HEK293 (cell line): ENCODE measurements around the gene GRIN2A.

Experiments
- CTCF ChIA-PET: fragments of 350-600 bp; formaldehyde crosslinking; extraction: SDS; loops from one replicate; lab custom pipeline; 2021; ENCODE audit warnings: antibody characterized with exemption; lab: Yijun Ruan, JAX
- POLR2A ChIA-PET: fragments of 300-600 bp; formaldehyde crosslinking; extraction: SDS; loops from one replicate; lab custom pipeline; 2020; ENCODE audit warnings: antibody characterized with exemption, inconsistent platforms; lab: Yijun Ruan, JAX
- H3K27ac ChIP-seq: fragments of 200-500 bp; sonication (Bioruptor generic); 2 replicates; pipeline ENCODE4 v1.5.1; 2014; ENCODE audit warnings: low read depth, low read length, control low read depth, inconsistent platforms; ENCODE audit errors: extremely low read depth
- H3K36me3 ChIP-seq, 2 experiments: fragments of 200-500 bp in 1 of 2; sonication (Bioruptor generic) in 1 of 2; 1 replicate in 1 of 2; 2 replicates in 1 of 2; pipeline ENCODE4 v1.5.1; 2014 to 2017; ENCODE audit warnings: inconsistent platforms in 2 of 2, low read length in 2 of 2; ENCODE audit not compliant: control insufficient read depth in 2 of 2, insufficient read depth in 1 of 2
- H3K4me1 ChIP-seq: fragments of 200-500 bp; sonication (Bioruptor generic); 2 replicates; pipeline ENCODE4 v1.5.1; 2014; ENCODE audit warnings: mild to moderate bottlenecking, low read length, inconsistent platforms; ENCODE audit not compliant: control insufficient read depth, insufficient read depth
- H3K4me3 ChIP-seq: 2 replicates; pipeline ENCODE4 v1.5.1; 2011; ENCODE audit warnings: low read depth, mild to moderate bottlenecking, control low read depth, low read length, moderate library complexity
- H3K9me3 ChIP-seq: fragments of 200-500 bp; sonication (Bioruptor generic); 2 replicates; pipeline ENCODE4 v1.5.1; 2014; ENCODE audit warnings: low read depth, low read length, inconsistent platforms; ENCODE audit not compliant: control insufficient read depth, insufficient read depth
- GFI1B ChIP-seq: fragments of 450-650 bp; formaldehyde crosslinking; IDR thresholded peaks from 2 replicates; pipeline ENCODE4 v1.5.1; 2016; ENCODE audit warnings: missing biosample characterization, missing genetic modification characterization
- GLI2 ChIP-seq: fragments of 450-650 bp; formaldehyde crosslinking; IDR thresholded peaks from 2 replicates; pipeline ENCODE4; 2017; ENCODE audit warnings: missing biosample characterization, missing genetic modification characterization, low read depth, borderline replicate concordance
- HOXC10 ChIP-seq: sonication (generic); formaldehyde crosslinking; IDR thresholded peaks from 2 replicates; pipeline ENCODE4 v1.8.1; 2023; ENCODE audit warnings: mild to moderate bottlenecking, missing genetic modification reagents
- KLF10 ChIP-seq: fragments of 450-650 bp; IDR thresholded peaks from 2 replicates; pipeline ENCODE4 v1.5.1; 2018; ENCODE audit warnings: missing biosample characterization, mild to moderate bottlenecking, missing genetic modification characterization
- MZF1 ChIP-seq: fragments of 450-650 bp; formaldehyde crosslinking; IDR thresholded peaks from 2 replicates; pipeline ENCODE4 v1.5.1; 2017; ENCODE audit warnings: missing biosample characterization, missing genetic modification characterization, borderline replicate concordance
- SP3 ChIP-seq: fragments of 450-650 bp; formaldehyde crosslinking; IDR thresholded peaks from 2 replicates; pipeline ENCODE4 v1.5.1; 2016; ENCODE audit warnings: missing biosample characterization, missing genetic modification characterization
- TRIM28 ChIP-seq: IDR thresholded peaks from 2 replicates; pipeline ENCODE4 v1.6.1; 2011; ENCODE audit warnings: low read length, control low read depth, borderline replicate concordance
- ZNF132 ChIP-seq: fragments of 450-650 bp; formaldehyde crosslinking; IDR thresholded peaks from 2 replicates; pipeline ENCODE4 v1.5.1; 2017; ENCODE audit warnings: missing biosample characterization, missing genetic modification characterization, borderline replicate concordance
- ZNF16 ChIP-seq: fragments of 450-650 bp; formaldehyde crosslinking; IDR thresholded peaks from 2 replicates; pipeline ENCODE4 v1.5.1; 2016; ENCODE audit warnings: low read depth, missing biosample characterization, missing genetic modification characterization
- ZNF24 ChIP-seq: fragments of 450-650 bp; formaldehyde crosslinking; IDR thresholded peaks from 2 replicates; pipeline ENCODE4 v1.5.1; 2016; ENCODE audit warnings: missing biosample characterization, missing genetic modification characterization
- ZNF292 ChIP-seq: fragments of 450-650 bp; formaldehyde crosslinking; IDR thresholded peaks from 2 replicates; pipeline ENCODE4 v1.5.1; 2016; ENCODE audit warnings: low read depth, missing biosample characterization, missing genetic modification characterization, borderline replicate concordance
- ZNF416 ChIP-seq: fragments of 450-650 bp; formaldehyde crosslinking; IDR thresholded peaks from 2 replicates; pipeline ENCODE4 v1.5.1; 2016; ENCODE audit warnings: missing biosample characterization, missing genetic modification characterization
- ZNF426 ChIP-seq: fragments of 450-650 bp; formaldehyde crosslinking; IDR thresholded peaks from 2 replicates; pipeline ENCODE4 v1.5.1; 2017; ENCODE audit warnings: missing biosample characterization, missing genetic modification characterization, mild to moderate bottlenecking, inconsistent platforms, moderate library complexity
- ZNF48 ChIP-seq: fragments of 450-650 bp; formaldehyde crosslinking; IDR thresholded peaks from 2 replicates; pipeline ENCODE4 v1.5.1; 2016; ENCODE audit warnings: missing biosample characterization, missing genetic modification characterization
- ZNF561 ChIP-seq: fragments of 450-650 bp; IDR thresholded peaks from 2 replicates; pipeline ENCODE4 v1.5.1; 2018; ENCODE audit warnings: missing biosample characterization, missing genetic modification characterization, borderline replicate concordance
- ZNF621 ChIP-seq: fragments of 450-650 bp; formaldehyde crosslinking; IDR thresholded peaks from 2 replicates; pipeline ENCODE4 v1.5.1; 2017; ENCODE audit warnings: missing biosample characterization, missing genetic modification characterization
- ZNF629 ChIP-seq: fragments of 450-650 bp; formaldehyde crosslinking; IDR thresholded peaks from 2 replicates; pipeline ENCODE4 v1.5.1; 2017; ENCODE audit warnings: missing biosample characterization, missing genetic modification characterization
- ZNF701 ChIP-seq: fragments of 450-650 bp; formaldehyde crosslinking; IDR thresholded peaks from 2 replicates; pipeline ENCODE4 v1.5.1; 2016; ENCODE audit warnings: missing biosample characterization, missing genetic modification characterization
- ZNF768 ChIP-seq: fragments of 450-650 bp; formaldehyde crosslinking; IDR thresholded peaks from 2 replicates; pipeline ENCODE4 v1.5.1; 2018; ENCODE audit warnings: missing biosample characterization, mild to moderate bottlenecking, missing genetic modification characterization
- TF ChIP-seq, protein P1 (sequence below): fragments of 450-650 bp; formaldehyde crosslinking; IDR thresholded peaks from 2 replicates; pipeline ENCODE4 v1.5.1; 2016; ENCODE audit warnings: missing biosample characterization, missing genetic modification characterization
- TF ChIP-seq, protein P2 (sequence below): fragments of 450-650 bp; IDR thresholded peaks from 2 replicates; pipeline ENCODE4 v1.5.1; 2018; ENCODE audit warnings: missing biosample characterization, missing genetic modification characterization
- TF ChIP-seq, protein P3 (sequence below): fragments of 450-650 bp; formaldehyde crosslinking; IDR thresholded peaks from 2 replicates; pipeline ENCODE4 v1.5.1; 2016; ENCODE audit warnings: missing biosample characterization, missing genetic modification characterization
- TF ChIP-seq, protein P4 (sequence below): fragments of 450-650 bp; formaldehyde crosslinking; IDR thresholded peaks from 2 replicates; pipeline ENCODE4 v1.5.0; 2017; ENCODE audit warnings: missing biosample characterization, missing genetic modification characterization, borderline replicate concordance
- TF ChIP-seq, protein P5 (sequence below): fragments of 450-650 bp; formaldehyde crosslinking; IDR thresholded peaks from 2 replicates; pipeline ENCODE4 v1.5.1; 2016; ENCODE audit warnings: missing biosample characterization, missing genetic modification characterization
- TF ChIP-seq, protein P6 (sequence below): fragments of 450-650 bp; formaldehyde crosslinking; IDR thresholded peaks from 2 replicates; pipeline ENCODE4 v1.5.1; 2017; ENCODE audit warnings: missing biosample characterization, missing genetic modification characterization

GRIN2A gene

DNA sequence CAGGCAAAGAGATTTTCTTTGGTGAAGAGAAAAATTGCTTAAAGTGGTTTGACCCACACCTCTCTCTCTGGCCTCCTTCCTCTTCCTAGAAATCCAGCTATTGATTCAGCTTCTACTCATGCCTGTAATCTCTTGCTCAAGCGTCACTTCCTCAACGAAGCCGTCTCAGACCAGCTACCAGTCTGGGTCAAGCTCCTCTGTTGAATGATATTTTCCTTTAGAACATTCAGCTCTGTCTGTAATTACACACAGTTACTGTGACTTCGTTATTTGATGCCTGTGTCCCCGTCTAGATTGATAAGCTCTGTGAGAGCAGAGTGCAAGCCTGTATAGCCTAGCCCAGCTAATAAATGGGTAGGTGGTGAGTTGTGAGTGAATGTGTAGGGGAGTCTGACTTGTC is 168.5 kb downstream of the GRIN2A start:
- Histone ChIP-seq H3K4me3 (no peak overlapping the region), H3K4me1 (no peaks in the 10 kb centered on the region), H3K27ac (no peak overlapping the region), H3K36me3 (no peaks in the 10 kb centered on the region), H3K9me3 (no peaks in the 10 kb centered on the region)
- TF ChIP-seq HOXC10 (CRISPR knock-in tag) (no peak), ZNF768 (no peak), TRIM28 (no peak), GFI1B (no peak), GLI2 (tag by site-specific recombination) (no peak), ZNF48 (tag by site-specific recombination) (no peak), ZNF621 (tag by site-specific recombination) (no peak), ZNF426 (tag by site-specific recombination) (no peak), ZNF701 (tag by site-specific recombination) (no peak), MZF1 (tag by site-specific recombination) (no peak), ZNF16 (no peak), ZNF24 (tag by site-specific recombination) (no peak)
- TF ChIP-seq, protein P1, sequence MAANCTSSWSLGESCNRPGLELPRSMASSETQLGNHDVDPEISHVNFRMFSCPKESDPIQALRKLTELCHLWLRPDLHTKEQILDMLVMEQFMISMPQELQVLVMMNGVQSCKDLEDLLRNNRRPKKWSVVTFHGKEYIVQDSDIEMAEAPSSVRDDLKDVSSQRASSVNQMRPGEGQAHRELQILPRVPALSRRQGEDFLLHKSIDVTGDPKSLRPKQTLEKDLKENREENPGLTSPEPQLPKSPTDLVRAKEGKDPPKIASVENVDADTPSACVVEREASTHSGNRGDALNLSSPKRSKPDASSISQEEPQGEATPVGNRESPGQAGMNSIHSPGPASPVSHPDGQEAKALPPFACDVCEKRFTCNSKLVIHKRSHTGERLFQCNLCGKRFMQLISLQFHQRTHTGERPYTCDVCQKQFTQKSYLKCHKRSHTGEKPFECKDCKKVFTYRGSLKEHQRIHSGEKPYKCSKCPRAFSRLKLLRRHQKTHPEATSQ = no peak
- TF ChIP-seq, protein P2, sequence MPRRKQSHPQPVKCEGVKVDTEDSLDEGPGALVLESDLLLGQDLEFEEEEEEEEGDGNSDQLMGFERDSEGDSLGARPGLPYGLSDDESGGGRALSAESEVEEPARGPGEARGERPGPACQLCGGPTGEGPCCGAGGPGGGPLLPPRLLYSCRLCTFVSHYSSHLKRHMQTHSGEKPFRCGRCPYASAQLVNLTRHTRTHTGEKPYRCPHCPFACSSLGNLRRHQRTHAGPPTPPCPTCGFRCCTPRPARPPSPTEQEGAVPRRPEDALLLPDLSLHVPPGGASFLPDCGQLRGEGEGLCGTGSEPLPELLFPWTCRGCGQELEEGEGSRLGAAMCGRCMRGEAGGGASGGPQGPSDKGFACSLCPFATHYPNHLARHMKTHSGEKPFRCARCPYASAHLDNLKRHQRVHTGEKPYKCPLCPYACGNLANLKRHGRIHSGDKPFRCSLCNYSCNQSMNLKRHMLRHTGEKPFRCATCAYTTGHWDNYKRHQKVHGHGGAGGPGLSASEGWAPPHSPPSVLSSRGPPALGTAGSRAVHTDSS (tag by site-specific recombination) = no peak
- TF ChIP-seq, protein P3, sequence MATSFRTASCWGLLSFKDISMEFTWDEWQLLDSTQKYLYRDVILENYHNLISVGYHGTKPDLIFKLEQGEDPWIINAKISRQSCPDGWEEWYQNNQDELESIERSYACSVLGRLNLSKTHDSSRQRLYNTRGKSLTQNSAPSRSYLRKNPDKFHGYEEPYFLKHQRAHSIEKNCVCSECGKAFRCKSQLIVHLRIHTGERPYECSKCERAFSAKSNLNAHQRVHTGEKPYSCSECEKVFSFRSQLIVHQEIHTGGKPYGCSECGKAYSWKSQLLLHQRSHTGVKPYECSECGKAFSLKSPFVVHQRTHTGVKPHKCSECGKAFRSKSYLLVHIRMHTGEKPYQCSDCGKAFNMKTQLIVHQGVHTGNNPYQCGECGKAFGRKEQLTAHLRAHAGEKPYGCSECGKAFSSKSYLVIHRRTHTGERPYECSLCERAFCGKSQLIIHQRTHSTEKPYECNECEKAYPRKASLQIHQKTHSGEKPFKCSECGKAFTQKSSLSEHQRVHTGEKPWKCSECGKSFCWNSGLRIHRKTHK (tag by site-specific recombination) = no peak
- TF ChIP-seq, protein P4, sequence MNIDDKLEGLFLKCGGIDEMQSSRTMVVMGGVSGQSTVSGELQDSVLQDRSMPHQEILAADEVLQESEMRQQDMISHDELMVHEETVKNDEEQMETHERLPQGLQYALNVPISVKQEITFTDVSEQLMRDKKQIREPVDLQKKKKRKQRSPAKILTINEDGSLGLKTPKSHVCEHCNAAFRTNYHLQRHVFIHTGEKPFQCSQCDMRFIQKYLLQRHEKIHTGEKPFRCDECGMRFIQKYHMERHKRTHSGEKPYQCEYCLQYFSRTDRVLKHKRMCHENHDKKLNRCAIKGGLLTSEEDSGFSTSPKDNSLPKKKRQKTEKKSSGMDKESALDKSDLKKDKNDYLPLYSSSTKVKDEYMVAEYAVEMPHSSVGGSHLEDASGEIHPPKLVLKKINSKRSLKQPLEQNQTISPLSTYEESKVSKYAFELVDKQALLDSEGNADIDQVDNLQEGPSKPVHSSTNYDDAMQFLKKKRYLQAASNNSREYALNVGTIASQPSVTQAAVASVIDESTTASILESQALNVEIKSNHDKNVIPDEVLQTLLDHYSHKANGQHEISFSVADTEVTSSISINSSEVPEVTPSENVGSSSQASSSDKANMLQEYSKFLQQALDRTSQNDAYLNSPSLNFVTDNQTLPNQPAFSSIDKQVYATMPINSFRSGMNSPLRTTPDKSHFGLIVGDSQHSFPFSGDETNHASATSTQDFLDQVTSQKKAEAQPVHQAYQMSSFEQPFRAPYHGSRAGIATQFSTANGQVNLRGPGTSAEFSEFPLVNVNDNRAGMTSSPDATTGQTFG = no peak
- TF ChIP-seq, protein P5, sequence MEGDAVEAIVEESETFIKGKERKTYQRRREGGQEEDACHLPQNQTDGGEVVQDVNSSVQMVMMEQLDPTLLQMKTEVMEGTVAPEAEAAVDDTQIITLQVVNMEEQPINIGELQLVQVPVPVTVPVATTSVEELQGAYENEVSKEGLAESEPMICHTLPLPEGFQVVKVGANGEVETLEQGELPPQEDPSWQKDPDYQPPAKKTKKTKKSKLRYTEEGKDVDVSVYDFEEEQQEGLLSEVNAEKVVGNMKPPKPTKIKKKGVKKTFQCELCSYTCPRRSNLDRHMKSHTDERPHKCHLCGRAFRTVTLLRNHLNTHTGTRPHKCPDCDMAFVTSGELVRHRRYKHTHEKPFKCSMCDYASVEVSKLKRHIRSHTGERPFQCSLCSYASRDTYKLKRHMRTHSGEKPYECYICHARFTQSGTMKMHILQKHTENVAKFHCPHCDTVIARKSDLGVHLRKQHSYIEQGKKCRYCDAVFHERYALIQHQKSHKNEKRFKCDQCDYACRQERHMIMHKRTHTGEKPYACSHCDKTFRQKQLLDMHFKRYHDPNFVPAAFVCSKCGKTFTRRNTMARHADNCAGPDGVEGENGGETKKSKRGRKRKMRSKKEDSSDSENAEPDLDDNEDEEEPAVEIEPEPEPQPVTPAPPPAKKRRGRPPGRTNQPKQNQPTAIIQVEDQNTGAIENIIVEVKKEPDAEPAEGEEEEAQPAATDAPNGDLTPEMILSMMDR (tag by site-specific recombination) = no peak
- POLR2A ChIA-PET = no interaction called here
- CTCF ChIA-PET = no interaction called here

DNA sequence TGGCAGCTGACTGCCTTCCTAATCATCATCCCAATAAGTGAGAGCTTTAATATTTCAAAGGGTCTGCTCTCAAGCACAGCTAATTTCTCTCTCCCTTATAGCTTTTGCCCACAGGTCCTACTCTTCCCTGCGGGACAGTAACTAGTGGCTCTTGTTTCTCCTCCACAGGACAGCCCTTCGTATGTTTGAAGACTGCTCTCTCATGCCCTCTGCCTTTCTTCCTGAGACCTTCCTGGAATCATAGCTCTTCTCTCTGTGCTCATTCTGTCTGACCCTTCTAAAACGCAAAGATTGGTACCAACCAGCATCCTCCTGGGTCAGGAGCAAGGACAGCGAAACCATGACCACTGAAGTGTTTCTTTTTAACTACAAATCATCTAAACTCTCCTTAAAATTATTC is 168.9 kb downstream of the GRIN2A start:
- H3K4me1 ChIP-seq = no peaks in the 10 kb centered on the region
- H3K27ac ChIP-seq = no peak overlapping the region
- H3K36me3 ChIP-seq = no peaks in the 10 kb centered on the region
- no peak overlapping the region for H3K4me3 ChIP-seq
- CTCF ChIA-PET = no interaction called here
- H3K9me3 ChIP-seq = no peaks in the 10 kb centered on the region
- TF ChIP-seq SP3 (no peak), KLF10 (tag by site-specific recombination) (no peak), ZNF561 (tag by site-specific recombination) (no peak), ZNF629 (tag by site-specific recombination) (no peak), ZNF132 (no peak), ZNF292 (tag by site-specific recombination) (no peak), ZNF416 (tag by site-specific recombination) (no peak)
- TF ChIP-seq, protein P6, sequence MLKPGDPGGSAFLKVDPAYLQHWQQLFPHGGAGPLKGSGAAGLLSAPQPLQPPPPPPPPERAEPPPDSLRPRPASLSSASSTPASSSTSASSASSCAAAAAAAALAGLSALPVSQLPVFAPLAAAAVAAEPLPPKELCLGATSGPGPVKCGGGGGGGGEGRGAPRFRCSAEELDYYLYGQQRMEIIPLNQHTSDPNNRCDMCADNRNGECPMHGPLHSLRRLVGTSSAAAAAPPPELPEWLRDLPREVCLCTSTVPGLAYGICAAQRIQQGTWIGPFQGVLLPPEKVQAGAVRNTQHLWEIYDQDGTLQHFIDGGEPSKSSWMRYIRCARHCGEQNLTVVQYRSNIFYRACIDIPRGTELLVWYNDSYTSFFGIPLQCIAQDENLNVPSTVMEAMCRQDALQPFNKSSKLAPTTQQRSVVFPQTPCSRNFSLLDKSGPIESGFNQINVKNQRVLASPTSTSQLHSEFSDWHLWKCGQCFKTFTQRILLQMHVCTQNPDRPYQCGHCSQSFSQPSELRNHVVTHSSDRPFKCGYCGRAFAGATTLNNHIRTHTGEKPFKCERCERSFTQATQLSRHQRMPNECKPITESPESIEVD (tag by site-specific recombination) = no peak
- TF ChIP-seq, all 188 proteins: peak for 0
- POLR2A ChIA-PET = no interaction called here
